Adrenal gland (tissue), 5 donors: Measurements from ENCODE around the gene TMEM107.
A peak's percentile ranks its signal among the peaks of the same experiment; 100 is the strongest.

Experiments used
- POLR2A ChIP-seq, 2 donors: fragments of 450-650 bp; IDR thresholded peaks; one replicate each; pipeline ENCODE4 v1.6.1; 2017; ENCODE audit warnings: antibody characterized with exemption in 2 of 2, mild to moderate bottlenecking in 2 of 2, moderate library complexity in 1 of 2
- TF ChIP-seq, protein P1 (sequence below), 6 experiments: fragments of 450-650 bp in 4 of 6; fragments of 200-600 bp in 2 of 6; sonication (generic) in 1 of 6; IDR thresholded peaks; 1 replicate in 5 of 6; 2 replicates in 1 of 6; pipeline versions ENCODE4 v1.5.1 to v1.8.0; 2016 to 2021; ENCODE audit warnings: antibody characterized with exemption in 6 of 6, mild to moderate bottlenecking in 2 of 6, moderate library complexity in 1 of 6
- donor health status: DM: no; HTN: no; CAD: no.

DNA sequence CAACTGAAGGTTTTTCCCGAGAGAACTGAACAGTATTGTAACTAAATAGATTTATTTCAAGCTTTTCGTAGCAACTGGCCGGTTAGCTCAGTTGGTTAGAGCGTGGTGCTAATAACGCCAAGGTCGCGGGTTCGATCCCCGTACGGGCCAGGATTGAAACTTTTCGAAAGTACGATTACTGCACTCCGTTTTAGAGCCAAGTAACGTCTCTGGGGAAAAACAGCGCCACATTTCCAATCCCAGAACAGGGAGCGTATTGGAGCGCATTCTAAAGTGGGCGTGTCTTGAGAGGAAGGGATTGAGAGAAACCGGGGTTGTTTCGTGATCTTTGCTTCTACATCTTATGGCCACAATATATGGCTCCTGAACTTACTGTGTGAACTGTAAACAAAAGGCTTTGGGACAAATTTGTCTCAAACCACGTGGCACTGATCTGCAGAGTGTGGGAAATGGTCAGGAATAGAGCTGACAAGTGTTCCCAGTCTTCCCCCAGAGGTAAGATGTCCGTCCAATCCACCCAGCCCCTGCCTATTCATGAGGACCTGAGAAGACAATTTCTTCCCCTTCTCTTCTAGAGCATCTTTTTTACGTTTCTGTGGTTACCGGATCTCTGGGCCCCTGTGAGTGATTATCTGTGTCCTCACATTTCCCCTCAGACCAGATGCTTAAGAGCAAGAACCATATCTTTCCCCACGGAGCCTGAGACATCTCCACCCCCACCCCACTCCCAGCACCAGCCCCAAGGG, 11.5 kb upstream of the TMEM107 start:
- TF ChIP-seq, protein P1, sequence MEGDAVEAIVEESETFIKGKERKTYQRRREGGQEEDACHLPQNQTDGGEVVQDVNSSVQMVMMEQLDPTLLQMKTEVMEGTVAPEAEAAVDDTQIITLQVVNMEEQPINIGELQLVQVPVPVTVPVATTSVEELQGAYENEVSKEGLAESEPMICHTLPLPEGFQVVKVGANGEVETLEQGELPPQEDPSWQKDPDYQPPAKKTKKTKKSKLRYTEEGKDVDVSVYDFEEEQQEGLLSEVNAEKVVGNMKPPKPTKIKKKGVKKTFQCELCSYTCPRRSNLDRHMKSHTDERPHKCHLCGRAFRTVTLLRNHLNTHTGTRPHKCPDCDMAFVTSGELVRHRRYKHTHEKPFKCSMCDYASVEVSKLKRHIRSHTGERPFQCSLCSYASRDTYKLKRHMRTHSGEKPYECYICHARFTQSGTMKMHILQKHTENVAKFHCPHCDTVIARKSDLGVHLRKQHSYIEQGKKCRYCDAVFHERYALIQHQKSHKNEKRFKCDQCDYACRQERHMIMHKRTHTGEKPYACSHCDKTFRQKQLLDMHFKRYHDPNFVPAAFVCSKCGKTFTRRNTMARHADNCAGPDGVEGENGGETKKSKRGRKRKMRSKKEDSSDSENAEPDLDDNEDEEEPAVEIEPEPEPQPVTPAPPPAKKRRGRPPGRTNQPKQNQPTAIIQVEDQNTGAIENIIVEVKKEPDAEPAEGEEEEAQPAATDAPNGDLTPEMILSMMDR (IDR thresholded peaks at IDR 0.05) = no peak
- TF ChIP-seq POLR2A (IDR thresholded peaks at IDR 0.05) = peak; percentile 60 to 70
